Measurements from ENCODE around the gene SMARCC2.
"Not testable (repeated sequence)": the region's sequence is repeated elsewhere in the genome, so short reads cannot be mapped to it uniquely, and the experiment has no call there.

The SMARCC2 gene

DNA sequence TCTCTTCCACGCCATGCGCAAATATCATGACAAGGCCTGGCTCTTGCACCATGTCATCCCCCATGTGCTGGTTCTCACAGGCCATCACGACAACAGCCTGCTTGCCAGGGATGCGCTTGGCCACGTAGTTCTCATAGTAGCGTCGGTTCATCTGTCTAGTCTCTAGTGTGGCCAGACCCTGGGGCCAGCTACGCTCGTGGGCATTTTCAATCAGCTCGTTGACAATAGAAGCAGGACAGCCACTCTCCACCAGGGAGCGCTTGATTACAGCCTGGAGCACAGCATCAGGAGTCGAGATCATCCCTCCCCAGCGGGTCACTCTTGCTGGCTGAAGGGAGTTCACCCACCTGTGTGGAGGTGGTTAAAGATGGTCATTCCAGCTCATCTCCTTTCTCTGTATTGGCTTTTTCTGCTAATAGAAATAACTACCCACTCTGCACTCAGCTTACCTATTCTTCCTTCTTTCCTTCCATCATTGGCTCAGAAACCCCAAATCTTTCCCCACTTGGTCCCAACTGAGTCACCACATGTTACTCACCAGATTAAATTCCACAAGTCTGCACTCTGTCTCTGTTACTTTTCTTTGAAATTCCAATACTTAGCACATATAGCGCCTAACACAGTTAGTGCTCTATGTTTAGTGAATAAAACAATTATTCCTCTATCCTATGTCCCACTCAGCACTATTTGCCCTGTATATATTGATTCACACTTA lies 17.3 kb upstream of the SMARCC2 start:
- peak; percentile 25 for DNase-seq

DNA sequence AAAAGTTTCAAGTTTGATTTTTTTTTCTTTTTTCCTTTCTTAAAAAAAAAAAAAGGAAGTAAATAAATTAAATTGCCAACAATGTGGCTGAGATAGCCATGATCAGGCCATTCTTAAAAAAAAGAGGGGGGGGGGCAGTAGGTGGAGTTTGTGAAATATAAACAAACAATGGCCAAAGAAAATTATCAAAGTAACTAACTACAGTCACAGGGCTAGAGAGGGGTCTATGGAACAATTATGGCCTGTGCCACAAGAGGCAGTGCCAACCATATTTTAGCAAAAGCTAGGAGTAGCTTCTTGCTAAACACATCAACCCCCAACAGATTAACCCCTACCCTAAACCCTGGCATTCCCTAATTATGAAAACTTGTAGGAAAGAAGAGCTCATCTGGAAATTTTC lies 16.2 kb upstream of the SMARCC2 start:
- DNase-seq: no peak

DNA sequence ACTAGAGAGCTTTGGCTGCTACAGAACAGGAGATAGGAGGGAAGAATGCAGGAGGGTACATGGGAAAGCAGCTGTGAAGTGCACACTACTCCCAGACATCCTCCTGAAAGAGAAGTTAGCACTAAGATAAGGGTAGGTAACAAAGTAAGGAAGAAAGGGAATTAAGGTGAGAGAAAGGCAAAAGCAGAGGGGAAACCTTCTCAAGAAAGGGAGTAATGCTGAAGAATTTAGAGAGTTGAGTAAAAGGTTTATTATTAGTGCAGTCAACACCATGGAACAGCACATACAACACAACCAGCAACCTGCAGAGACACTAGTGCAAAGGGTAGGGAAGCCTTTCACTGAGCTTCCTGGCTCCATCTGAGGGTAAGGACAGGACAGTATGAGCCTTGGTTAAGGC lies 15.0 kb upstream of the SMARCC2 start:
- DNase-seq: no peak

- no peak for DNase-seq
Measured at GRCh38 chr12:56202838-56203237, 13.6 kb upstream of the SMARCC2 start.

GRCh38 chr12:56202366-56202765 lies 13.1 kb upstream of the SMARCC2 start:
- DNase-seq: no peak

- DNase-seq: no peak
Measured at GRCh38 chr12:56198836-56199235, 9.6 kb upstream of the SMARCC2 start.

- no peak for DNase-seq
Measured at GRCh38 chr12:56197921-56198635, 8.8 kb upstream of the SMARCC2 start.

- not testable (repeated sequence) for DNase-seq
Measured at GRCh38 chr12:56196818-56197550, 7.7 kb upstream of the SMARCC2 start.

DNA sequence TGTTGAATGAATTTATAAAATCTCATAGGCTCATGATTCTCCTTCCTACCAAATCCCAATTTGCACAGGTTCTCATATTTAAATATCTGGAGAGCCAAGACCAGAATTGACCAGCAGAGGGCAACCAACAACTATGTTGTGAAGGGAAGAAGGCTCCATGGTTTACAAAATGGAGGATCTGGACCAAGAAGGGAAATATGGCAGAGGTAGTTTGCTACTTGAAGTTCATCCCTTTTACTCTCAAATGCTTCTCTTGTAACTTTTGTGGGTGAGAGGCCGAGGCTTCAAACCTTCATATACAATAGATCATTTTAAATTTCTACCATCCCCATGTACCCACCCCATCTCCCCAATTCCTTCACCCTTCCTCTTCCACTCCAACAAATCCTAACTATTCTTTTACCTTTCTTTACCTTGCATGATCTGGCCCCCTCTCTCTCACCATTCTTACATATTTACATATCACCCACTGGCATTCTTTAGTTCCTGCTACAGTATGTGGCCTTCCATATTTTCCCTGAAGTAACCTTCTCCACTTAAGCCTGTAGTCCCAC lies 3.8 kb upstream of the SMARCC2 start:
- peak; percentile 43 for DNase-seq

DNA sequence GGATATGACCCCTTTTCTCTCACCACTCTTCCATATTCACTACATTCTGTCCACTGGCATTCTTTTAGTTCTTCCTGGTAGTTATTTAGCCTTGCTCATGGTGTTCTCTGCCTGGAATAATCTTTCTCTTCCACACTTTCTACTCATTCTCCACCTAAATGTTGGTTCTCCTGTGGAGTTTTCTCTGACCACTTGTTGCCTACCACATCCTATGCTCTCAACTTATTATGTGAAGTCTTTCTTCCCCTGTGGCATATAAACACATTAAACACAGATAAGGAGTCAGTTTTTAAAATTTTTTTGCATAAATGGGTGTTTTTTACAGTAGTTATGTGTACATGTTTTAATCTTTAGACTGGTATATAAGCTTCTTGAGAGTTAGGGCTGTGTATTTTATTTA lies 3.3 kb upstream of the SMARCC2 start:
- no peak for DNase-seq

DNA sequence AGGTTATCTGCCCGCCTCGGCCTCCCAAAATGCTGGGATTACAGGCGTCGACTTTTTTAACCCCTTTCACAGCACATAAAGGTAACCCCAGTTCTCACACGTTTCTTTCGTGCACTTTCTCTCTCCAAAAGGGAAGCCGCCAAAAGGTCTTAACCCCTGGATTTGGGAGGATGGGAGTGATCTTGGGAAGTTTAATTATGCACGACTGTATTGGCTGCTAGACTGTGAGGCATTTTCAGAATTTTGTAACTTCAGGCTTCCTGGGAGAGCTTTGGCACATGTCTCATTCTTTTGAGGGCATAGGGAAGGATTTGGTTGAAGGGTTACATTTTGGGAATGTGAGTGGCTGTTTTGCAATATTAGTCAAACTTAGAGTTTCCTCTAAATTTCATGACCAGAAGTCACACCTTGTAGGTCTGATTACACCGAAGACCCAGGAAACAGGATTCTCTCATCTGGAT lies 1.4 kb upstream of the SMARCC2 start:
- DNase-seq: no peak

DNA sequence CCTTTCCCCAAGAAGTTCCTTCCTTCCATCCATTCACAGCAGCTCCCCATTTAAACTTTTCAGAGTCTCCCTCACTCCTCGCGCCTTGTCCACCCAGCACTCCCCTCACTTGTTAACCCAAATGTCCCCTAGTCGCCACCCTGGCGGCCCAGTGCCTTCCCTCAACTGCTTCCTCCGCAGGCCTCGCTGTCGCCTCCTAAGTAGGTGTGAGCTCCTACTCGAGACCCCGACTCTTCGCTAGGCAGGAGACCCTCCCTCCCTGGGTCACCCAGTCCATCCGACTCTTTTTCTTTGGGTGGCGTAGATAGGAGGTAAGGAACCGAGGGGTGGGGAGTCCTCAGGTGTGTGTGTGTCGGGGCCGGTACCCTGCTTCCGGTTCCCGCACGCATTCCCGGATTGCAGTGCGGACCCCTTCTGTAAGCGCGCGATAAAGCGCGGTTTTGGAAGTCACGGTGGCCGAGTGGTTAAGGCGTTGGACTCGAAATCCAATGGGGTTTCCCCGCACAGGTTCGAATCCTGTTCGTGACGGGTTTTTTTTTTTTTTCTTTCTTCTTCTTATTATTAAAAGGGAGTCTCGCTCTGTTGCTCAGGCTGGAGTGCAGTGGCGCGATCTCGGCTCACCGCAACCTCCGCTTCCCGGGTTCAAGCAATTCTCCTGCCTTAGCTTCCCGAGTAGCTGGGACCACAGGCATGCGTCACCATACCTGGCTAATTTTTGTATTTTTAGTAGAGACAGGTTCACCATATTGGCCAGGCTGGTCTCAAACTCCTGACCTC lies 823 bp upstream of the SMARCC2 start:
- DNase-seq: peak; percentile 80

- DNase-seq: no peak
Measured at GRCh38 chr12:56188778-56189098, 545 bp downstream of the SMARCC2 start.

DNA sequence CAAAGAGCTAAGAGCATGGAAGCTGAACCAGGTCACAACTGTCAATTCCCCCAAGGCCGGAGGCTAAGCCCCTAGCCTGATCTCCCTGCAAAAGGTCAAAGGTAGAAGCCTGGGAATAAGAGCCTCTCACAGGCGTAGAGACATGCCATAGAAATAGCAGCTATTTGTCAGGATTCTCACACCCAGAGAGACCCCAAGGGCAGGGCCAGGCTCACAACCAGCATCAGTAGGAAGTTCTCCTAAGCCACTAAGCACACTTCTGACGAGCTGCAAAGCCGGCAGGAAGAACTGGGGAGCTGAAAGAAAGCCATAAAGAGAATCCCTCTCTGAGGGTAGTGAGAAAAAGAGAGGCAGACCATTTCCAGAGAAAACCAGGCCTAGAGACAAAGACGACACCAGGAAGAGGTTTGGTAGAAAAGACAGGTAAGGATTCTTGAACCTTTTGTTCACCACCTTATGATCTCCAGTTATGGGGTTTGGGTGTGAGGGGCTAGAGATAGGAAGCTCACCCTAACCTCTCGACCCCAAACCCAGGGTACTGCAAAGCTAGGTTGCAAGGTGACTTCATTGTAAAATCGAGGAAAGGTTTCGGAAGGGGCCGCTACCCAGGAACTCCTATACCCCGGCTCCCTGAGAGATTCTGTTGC lies 1.0 kb downstream of the SMARCC2 start:
- DNase-seq: no peak

DNA sequence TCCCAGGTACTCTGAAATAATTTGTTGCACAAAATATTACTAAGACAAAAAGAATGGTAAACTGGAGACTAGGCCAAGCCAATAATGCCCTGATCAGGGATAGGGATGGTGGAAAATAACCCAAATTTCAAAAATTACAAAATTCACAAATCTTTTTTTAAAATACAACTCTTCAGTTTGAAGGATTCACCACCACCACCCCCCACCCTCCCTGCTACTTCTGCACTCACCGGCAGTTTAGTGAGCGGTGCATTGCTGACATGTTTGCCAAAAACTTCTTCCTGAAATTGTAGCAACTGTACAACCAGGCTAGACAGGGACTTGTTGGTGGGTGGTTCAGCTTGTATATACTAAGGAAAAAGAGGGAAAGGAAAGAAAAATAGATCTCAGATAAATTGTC lies 2.3 kb downstream of the SMARCC2 start:
- DNase-seq: no peak

GRCh38 chr12:56178347-56178746 lies 10.9 kb downstream of the SMARCC2 start:
- no peak for DNase-seq

- DNase-seq: no peak
Measured at GRCh38 chr12:56172839-56173238, 16.4 kb downstream of the SMARCC2 start.

GRCh38 chr12:56169229-56169759 lies 20.0 kb downstream of the SMARCC2 start:
- DNase-seq: no peak

DNA sequence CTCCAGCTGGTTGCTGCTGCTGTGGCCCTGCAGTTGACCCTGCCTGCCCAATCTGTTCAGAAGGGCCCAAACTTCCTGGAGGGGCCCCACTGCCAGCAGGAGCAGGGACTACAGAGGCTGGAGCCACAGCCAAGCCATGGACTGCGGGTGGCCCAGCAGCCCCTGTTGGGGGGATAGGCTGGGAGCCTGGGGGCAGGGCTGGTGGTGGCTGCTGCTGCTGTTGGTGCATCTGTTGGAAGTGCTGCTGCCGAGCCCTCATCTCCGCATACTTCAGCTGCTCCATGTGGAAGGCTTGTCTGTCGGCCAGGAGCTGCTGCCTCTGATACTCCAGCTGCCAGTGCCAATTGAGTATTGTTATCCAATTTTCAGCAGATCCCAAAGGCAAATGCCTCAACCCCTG lies 23.9 kb downstream of the SMARCC2 start:
- no peak for DNase-seq

DNA sequence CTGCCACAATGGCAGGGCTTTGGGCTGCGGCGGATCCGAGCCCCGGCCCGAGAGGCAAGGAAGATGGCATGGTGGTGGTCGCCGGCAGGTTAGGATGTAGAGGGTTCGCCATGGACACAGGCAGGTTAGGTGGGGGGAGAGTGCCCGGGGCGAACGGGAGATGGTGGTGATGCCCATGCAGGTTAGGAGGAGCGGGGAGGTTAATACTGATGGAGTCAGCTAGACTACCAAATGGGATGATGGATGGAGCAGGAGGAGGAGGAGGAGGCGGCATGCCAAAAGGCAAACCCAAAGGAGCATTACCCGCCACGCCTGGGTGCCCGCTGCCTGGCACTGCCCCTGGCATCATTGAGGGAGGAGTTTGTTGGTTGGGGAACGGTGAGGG lies 24.9 kb downstream of the SMARCC2 start:
- DNase-seq: no peak

- DNase-seq: no peak
Measured at GRCh38 chr12:56163533-56164344, 25.5 kb downstream of the SMARCC2 start.

Measured in NCI-H2227 treated with DMSO at 0.1 percent for 48 hours (cell line).